CD14-positive monocyte (primary cell): ENCODE data around the gene SCAF11. TPM values are rescaled to one million over a fixed set of nuclear protein-coding genes. Genes with fewer than 3 reads are reported as not detected.

Source experiments
- DNase-seq, 3 donors: peaks; one replicate each; pipeline ENCODE4 v3.0.0-alpha.2; 2011 to 2022
- H2AFZ ChIP-seq: 2 replicates; pipeline ENCODE4 v1.6.0; 2012; ENCODE audit warnings: mild to moderate bottlenecking, low read depth, low read length, inconsistent platforms; ENCODE audit not compliant: insufficient read depth, poor library complexity, severe bottlenecking
- H3K27ac ChIP-seq, 2 donors: 1 replicate in 1 of 2; 2 replicates in 1 of 2; pipeline ENCODE4 v1.5.1; 2012 to 2013; ENCODE audit warnings: low read length in 2 of 2, control low read depth in 1 of 2, inconsistent platforms in 1 of 2, low read depth in 1 of 2, mild to moderate bottlenecking in 1 of 2
- H3K27me3 ChIP-seq, 2 donors: one replicate each; pipeline versions ENCODE4 v1.6.0 to v1.6.1; 2011 to 2013; ENCODE audit warnings: low read length in 2 of 2; ENCODE audit not compliant: control insufficient read depth in 2 of 2, insufficient read depth in 2 of 2
- H3K36me3 ChIP-seq, 2 donors: replicated peaks in 1 of 2; 1 replicate in 1 of 2; 2 replicates in 1 of 2; pipeline versions ENCODE4 v1.5.1 to v1.6.1; 2012 to 2013; ENCODE audit warnings: low read length in 2 of 2, control low read depth in 1 of 2, inconsistent platforms in 1 of 2, mild to moderate bottlenecking in 1 of 2; ENCODE audit not compliant: insufficient read depth in 2 of 2, control insufficient read depth in 1 of 2
- H3K4me1 ChIP-seq, 2 donors: 1 replicate in 1 of 2; 2 replicates in 1 of 2; pipeline versions ENCODE4 v1.5.1 to v1.6.1; 2012 to 2013; ENCODE audit warnings: low read length in 2 of 2, control low read depth in 1 of 2, inconsistent platforms in 1 of 2, mild to moderate bottlenecking in 1 of 2, moderate library complexity in 1 of 2; ENCODE audit not compliant: insufficient read depth in 2 of 2, control insufficient read depth in 1 of 2
- H3K4me2 ChIP-seq: replicated peaks from 2 replicates; pipeline ENCODE3; 2012; ENCODE audit warnings: low read length, moderate library complexity, mild to moderate bottlenecking; ENCODE audit not compliant: poor library complexity, severe bottlenecking; ENCODE audit errors: extremely low read depth
- H3K4me3 ChIP-seq, 3 experiments: fragments of 200-600 bp in 1 of 3; sonication (generic) in 1 of 3; replicated peaks in 1 of 3; 1 replicate in 2 of 3; 2 replicates in 1 of 3; pipeline ENCODE4 v1.5.1; 2011 to 2013; ENCODE audit warnings: low read length in 3 of 3, mild to moderate bottlenecking in 3 of 3, control low read depth in 2 of 3, low read depth in 2 of 3, inconsistent platforms in 1 of 3, moderate library complexity in 1 of 3
- H3K79me2 ChIP-seq: 2 replicates; pipeline ENCODE4 v1.6.0; 2012; ENCODE audit warnings: mild to moderate bottlenecking, control low read depth, inconsistent platforms, low read length, moderate library complexity; ENCODE audit not compliant: insufficient read depth
- H3K9ac ChIP-seq: 2 replicates; pipeline ENCODE4 v1.6.0; 2017; ENCODE audit warnings: low read length, mild to moderate bottlenecking; ENCODE audit not compliant: insufficient read depth, poor library complexity, severe bottlenecking
- H3K9me3 ChIP-seq, 2 donors: replicated peaks in 1 of 2; 1 replicate in 1 of 2; 2 replicates in 1 of 2; pipeline versions ENCODE4 v1.5.1 to v1.6.1; 2012 to 2013; ENCODE audit warnings: low read length in 2 of 2, control low read depth in 1 of 2; ENCODE audit not compliant: control insufficient read depth in 1 of 2, insufficient read depth in 1 of 2
- H4K20me1 ChIP-seq: 2 replicates; pipeline ENCODE4 v1.6.0; 2012; ENCODE audit warnings: mild to moderate bottlenecking, low read length, control low read depth, moderate library complexity; ENCODE audit not compliant: insufficient read depth
- H3K27ac Mint-ChIP-seq, 7 donors: one replicate each; pipeline ENCODE4 v1.8.0; 2020; ENCODE audit warnings: mild to moderate bottlenecking in 7 of 7, mixed read lengths in 7 of 7, moderate library complexity in 6 of 7, inconsistent platforms in 2 of 7
- H3K27me3 Mint-ChIP-seq, 3 donors: one replicate each; pipeline ENCODE4 v1.8.0; 2021 to 2022; ENCODE audit warnings: low read depth in 3 of 3, mild to moderate bottlenecking in 3 of 3, mixed read lengths in 3 of 3, moderate library complexity in 3 of 3, inconsistent platforms in 1 of 3
- H3K36me3 Mint-ChIP-seq, 2 donors: one replicate each; pipeline ENCODE4 v1.8.0; 2020; ENCODE audit warnings: mixed read lengths in 2 of 2, inconsistent platforms in 1 of 2, mild to moderate bottlenecking in 1 of 2
- H3K4me1 Mint-ChIP-seq: one replicate; pipeline ENCODE4 v1.8.0; 2020; ENCODE audit warnings: mild to moderate bottlenecking, mixed read lengths
- H3K4me3 Mint-ChIP-seq, 2 donors: one replicate each; pipeline ENCODE4 v1.8.0; 2020; ENCODE audit warnings: mild to moderate bottlenecking in 2 of 2, mixed read lengths in 2 of 2, moderate library complexity in 1 of 2
- H3K9me3 Mint-ChIP-seq, 7 donors: one replicate each; pipeline ENCODE4 v1.8.0; 2020 to 2022; ENCODE audit warnings: mixed read lengths in 7 of 7, mild to moderate bottlenecking in 6 of 7, moderate library complexity in 6 of 7, inconsistent platforms in 2 of 7
- CTCF ChIP-seq: fragments of 200-600 bp; IDR thresholded peaks from one replicate; pipeline ENCODE4 v1.8.0; 2022; ENCODE audit warnings: antibody characterized with exemption, mild to moderate bottlenecking
- WGBS: methylation state at CpG from one replicate; pipeline ENCODE4 v1.1.5; 2013; ENCODE audit warnings: missing lambda C conversion rate; ENCODE audit not compliant: insufficient coverage; 5-methylcytosine and 5-hydroxymethylcytosine counted together
- intact Hi-C, 2 donors: fragments of 100-400 bp; cut with micrococcal nuclease; formaldehyde crosslinking; loops; one replicate each; pipeline versions ENCODE4 v1.15.0 to v1.15.1; 2023
- polyA plus RNA-seq, 3 donors: library from polyadenylated mRNA; depleted of rRNA in 1 of 3; unstranded in 2 of 3; stranded (reverse) in 1 of 3; fragments of 300-500 nt in 2 of 3; fragments of >200 nt in 1 of 3; fragmentation: Illumina TruSeq in 2 of 3; gene quantifications; 1 replicate in 2 of 3; 2 replicates in 1 of 3; pipeline ENCODE4 v1.2.3, GENCODE V29; 2012 to 2021

The SCAF11 gene
- polyA plus RNA-seq, 3 donors: 32.6 to 73.4 (median 56.1) TPM

GRCh38 chr12:45890276-45890675 is 100.1 kb downstream of the SCAF11 start:
- TF ChIP-seq CTCF: no peak
- Histone ChIP-seq H3K27me3 (no peaks in the 10 kb centered on the region), H3K79me2 (no peaks in the 10 kb centered on the region), H3K9me3 (peaks cover 5% of the 10 kb centered on the region in 2 donors), H3K27ac (no peak overlapping the region), H2AFZ (no peak overlapping the region), H4K20me1 (no peaks in the 10 kb centered on the region), H3K9ac (no peak overlapping the region), H3K36me3 (peaks cover 43 to 54% of the 10 kb centered on the region in 2 donors), H3K4me3 (no peak overlapping the region), H3K4me2 (no peak overlapping the region), H3K4me1 (no peaks in the 10 kb centered on the region)
- no peaks in the 10 kb centered on the region for H3K27me3 Mint-ChIP-seq
- no peak overlapping the region for H3K27ac Mint-ChIP-seq
- H3K9me3 Mint-ChIP-seq: peaks cover 3 to 6% (median 4%) of the 10 kb centered on the region in 7 donors
- H3K4me3 Mint-ChIP-seq: no peak overlapping the region
- intact Hi-C loops: no loop called here
- DNase-seq: no peak
- no CpG with 5 or more reads among the region's 2 CpGs for WGBS
- H3K4me1 Mint-ChIP-seq: peaks cover 2% of the 10 kb centered on the region
- peaks cover 38 to 58% of the 10 kb centered on the region in 2 donors for H3K36me3 Mint-ChIP-seq

- Histone ChIP-seq H3K4me1 (no peaks in the 10 kb centered on the region), H4K20me1 (no peaks in the 10 kb centered on the region), H3K9ac (no peak overlapping the region), H3K4me3 (no peak overlapping the region), H3K79me2 (no peaks in the 10 kb centered on the region), H3K9me3 (peaks cover 5 to 18% of the 10 kb centered on the region in 2 donors), H3K36me3 (peaks cover 29 to 54% of the 10 kb centered on the region in 2 donors), H3K27me3 (no peaks in the 10 kb centered on the region), H2AFZ (no peak overlapping the region), H3K27ac (no peak overlapping the region), H3K4me2 (no peak overlapping the region)
- Mint-ChIP-seq H3K27me3 (no peaks in the 10 kb centered on the region), H3K4me1 (peaks cover 2% of the 10 kb centered on the region), H3K36me3 (peaks cover 26 to 51% of the 10 kb centered on the region in 2 donors), H3K9me3 (peaks cover 3 to 11% (median 8%) of the 10 kb centered on the region in 7 donors), H3K27ac (peak overlapping the region in 1 of 7 donors; percentile 30), H3K4me3 (no peak overlapping the region)
- no peak for DNase-seq
- WGBS: no CpG with 5 or more reads among the region's 5 CpGs
- intact Hi-C loops: no loop called here
- TF ChIP-seq CTCF: no peak
Observed at GRCh38 chr12:45887544-45887943, 102.8 kb downstream of the SCAF11 start.
